ENCODE results near the gene NRXN3. TPM values are rescaled to one million over a fixed set of nuclear protein-coding genes. Genes with fewer than 3 reads are reported as not detected.

The NRXN3 gene
- polyA plus RNA-seq, 1 experiment = 7.0 TPM

DNA sequence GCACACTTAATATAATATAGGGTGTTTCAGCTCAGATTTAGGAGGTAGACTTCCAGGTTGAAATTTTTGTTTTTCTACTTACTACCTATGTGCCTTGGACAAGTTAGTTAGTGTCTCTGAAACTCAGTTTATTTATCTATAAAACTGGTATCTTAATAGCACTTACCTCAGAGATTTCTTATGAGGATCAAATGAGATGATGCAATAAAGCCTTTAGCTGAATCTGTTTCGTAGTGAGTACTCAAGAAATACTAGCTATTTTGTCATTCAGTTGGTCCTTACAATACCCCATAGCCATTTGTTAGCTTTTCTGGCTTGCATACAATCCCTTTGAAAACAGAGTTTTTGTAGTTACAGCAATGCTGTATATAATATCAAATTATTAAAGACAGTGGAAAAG lies 497.0 kb downstream of the NRXN3 start:
- ChIA-PET POLR2A (no interaction called here), CTCF (no interaction called here)
- no peak for DNase-seq (ENCODE audit: low read depth)
- H3K4me3 ChIP-seq (ENCODE audit: low read depth, low read length) = no peak overlapping the region
- no peaks in the 10 kb centered on the region for H3K27me3 ChIP-seq (ENCODE audit: control insufficient read depth, insufficient read depth, low read length)
- no peaks in the 10 kb centered on the region for H3K36me3 ChIP-seq (ENCODE audit: control insufficient read depth, insufficient read depth, low read length)
- TF ChIP-seq, protein P1, sequence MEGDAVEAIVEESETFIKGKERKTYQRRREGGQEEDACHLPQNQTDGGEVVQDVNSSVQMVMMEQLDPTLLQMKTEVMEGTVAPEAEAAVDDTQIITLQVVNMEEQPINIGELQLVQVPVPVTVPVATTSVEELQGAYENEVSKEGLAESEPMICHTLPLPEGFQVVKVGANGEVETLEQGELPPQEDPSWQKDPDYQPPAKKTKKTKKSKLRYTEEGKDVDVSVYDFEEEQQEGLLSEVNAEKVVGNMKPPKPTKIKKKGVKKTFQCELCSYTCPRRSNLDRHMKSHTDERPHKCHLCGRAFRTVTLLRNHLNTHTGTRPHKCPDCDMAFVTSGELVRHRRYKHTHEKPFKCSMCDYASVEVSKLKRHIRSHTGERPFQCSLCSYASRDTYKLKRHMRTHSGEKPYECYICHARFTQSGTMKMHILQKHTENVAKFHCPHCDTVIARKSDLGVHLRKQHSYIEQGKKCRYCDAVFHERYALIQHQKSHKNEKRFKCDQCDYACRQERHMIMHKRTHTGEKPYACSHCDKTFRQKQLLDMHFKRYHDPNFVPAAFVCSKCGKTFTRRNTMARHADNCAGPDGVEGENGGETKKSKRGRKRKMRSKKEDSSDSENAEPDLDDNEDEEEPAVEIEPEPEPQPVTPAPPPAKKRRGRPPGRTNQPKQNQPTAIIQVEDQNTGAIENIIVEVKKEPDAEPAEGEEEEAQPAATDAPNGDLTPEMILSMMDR (IDR thresholded peaks at IDR 0.05; ENCODE audit: insufficient read depth, low read depth, low read length) = no peak

DNA sequence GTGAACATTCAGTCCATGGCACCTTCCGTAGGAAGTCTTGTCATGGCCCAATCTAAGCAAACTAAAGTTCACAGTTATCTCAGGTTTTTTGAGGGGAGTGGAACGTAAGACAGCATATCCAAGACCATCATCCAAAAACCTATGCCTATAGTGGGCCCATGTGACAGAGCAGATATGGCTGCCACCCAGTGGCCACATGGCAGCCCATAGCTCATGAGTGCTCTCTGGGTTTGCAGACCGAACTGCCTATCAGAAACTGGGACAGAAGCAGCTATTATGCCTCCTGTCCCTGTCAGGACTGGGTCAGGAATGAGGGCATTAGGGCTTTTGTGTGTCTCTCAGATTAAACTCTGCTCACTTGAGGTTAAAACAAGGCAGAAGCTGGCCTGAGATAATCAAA lies 503.7 kb downstream of the NRXN3 start:
- TF ChIP-seq, protein P1 (IDR thresholded peaks at IDR 0.05; ENCODE audit: insufficient read depth, low read depth, low read length) = no peak
- ChIA-PET POLR2A (no interaction called here), CTCF (no interaction called here)
- DNase-seq (ENCODE audit: low read depth) = no peak
- no peaks in the 10 kb centered on the region for H3K27me3 ChIP-seq (ENCODE audit: control insufficient read depth, insufficient read depth, low read length)
- H3K4me3 ChIP-seq (ENCODE audit: low read depth, low read length) = no peak overlapping the region
- no peaks in the 10 kb centered on the region for H3K36me3 ChIP-seq (ENCODE audit: control insufficient read depth, insufficient read depth, low read length)

- H3K36me3 ChIP-seq (ENCODE audit: control insufficient read depth, insufficient read depth, low read length) = no peaks in the 10 kb centered on the region
- TF ChIP-seq, protein P1 (IDR thresholded peaks at IDR 0.05; ENCODE audit: insufficient read depth, low read depth, low read length) = no peak
- DNase-seq (ENCODE audit: low read depth) = no peak
- POLR2A ChIA-PET = no interaction called here
- H3K27me3 ChIP-seq (ENCODE audit: control insufficient read depth, insufficient read depth, low read length) = no peaks in the 10 kb centered on the region
- no peak overlapping the region for H3K4me3 ChIP-seq (ENCODE audit: low read depth, low read length)
- CTCF ChIA-PET = no interaction called here
These were observed 504.6 kb downstream of the NRXN3 start for GRCh38 chr14:78674820-78675219.

DNA sequence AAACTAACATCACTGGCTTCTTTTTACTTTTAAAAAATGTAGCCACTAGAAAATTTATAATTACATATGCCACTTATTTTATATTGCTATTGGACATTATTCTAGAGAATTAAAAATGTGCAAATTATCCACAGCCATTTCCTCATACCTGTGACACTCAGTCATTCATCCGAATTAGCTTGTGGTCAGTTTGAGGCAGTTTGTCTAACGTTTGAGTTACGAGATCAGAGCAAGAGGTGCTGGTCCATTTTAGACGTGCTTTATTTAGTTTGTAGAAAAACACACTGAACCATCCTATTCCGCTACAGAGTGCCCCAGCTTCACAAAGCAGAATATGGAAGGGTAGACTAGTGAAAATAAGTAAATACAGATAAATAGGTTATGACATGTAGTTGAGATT lies 513.0 kb downstream of the NRXN3 start:
- no peak for DNase-seq (ENCODE audit: low read depth)
- ChIA-PET CTCF (no interaction called here), POLR2A (no interaction called here)
- H3K4me3 ChIP-seq (ENCODE audit: low read depth, low read length) = no peak overlapping the region
- no peaks in the 10 kb centered on the region for H3K27me3 ChIP-seq (ENCODE audit: control insufficient read depth, insufficient read depth, low read length)
- TF ChIP-seq, protein P1 (IDR thresholded peaks at IDR 0.05; ENCODE audit: insufficient read depth, low read depth, low read length) = no peak
- no peaks in the 10 kb centered on the region for H3K36me3 ChIP-seq (ENCODE audit: control insufficient read depth, insufficient read depth, low read length)

DNA sequence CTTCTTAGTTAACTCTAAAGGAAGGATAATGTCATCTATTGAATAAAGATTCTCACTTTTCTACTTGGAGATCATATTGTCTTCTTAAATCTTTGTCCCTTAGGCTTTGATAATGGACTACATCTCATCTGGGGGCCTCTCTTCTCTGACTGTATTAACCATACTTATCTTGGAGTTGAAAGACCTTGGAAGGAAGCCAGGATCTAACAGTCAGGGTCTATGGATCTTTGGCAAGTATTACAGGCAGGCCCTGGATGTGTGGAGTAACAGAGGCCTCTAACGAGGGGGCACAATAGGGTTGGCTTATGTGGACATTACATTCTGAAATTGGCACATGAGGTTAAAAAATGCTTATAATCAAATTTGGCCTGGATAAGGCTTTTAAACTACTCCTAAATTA lies 513.8 kb downstream of the NRXN3 start:
- CTCF ChIA-PET = interaction anchor here (1.0 kb wide), 1 partner anchor 13 kb away, joined by 7 read pairs; no protein-coding TSS in a partner anchor

More for the DNA sequence above, 513.8 kb downstream of the NRXN3 start:
- POLR2A ChIA-PET = no interaction called here
- TF ChIP-seq, protein P1 (IDR thresholded peaks at IDR 0.05; ENCODE audit: insufficient read depth, low read depth, low read length) = no peak
- DNase-seq (ENCODE audit: low read depth) = no peak
- Histone ChIP-seq H3K27me3 (ENCODE audit: control insufficient read depth, insufficient read depth, low read length) (no peaks in the 10 kb centered on the region), H3K4me3 (ENCODE audit: low read depth, low read length) (no peak overlapping the region), H3K36me3 (ENCODE audit: control insufficient read depth, insufficient read depth, low read length) (no peaks in the 10 kb centered on the region)

Measured in BJ (cell line).